ENCODE data around the gene SLC1A2. TPM values are rescaled to one million over a fixed set of nuclear protein-coding genes. Genes with fewer than 3 reads are reported as not detected.

Gene SLC1A2
- total and polyA plus RNA-seq, 2 donors (not counting 3 experiments of a cell fraction or from before 2014, with no cell fraction given) = not detected

DNA sequence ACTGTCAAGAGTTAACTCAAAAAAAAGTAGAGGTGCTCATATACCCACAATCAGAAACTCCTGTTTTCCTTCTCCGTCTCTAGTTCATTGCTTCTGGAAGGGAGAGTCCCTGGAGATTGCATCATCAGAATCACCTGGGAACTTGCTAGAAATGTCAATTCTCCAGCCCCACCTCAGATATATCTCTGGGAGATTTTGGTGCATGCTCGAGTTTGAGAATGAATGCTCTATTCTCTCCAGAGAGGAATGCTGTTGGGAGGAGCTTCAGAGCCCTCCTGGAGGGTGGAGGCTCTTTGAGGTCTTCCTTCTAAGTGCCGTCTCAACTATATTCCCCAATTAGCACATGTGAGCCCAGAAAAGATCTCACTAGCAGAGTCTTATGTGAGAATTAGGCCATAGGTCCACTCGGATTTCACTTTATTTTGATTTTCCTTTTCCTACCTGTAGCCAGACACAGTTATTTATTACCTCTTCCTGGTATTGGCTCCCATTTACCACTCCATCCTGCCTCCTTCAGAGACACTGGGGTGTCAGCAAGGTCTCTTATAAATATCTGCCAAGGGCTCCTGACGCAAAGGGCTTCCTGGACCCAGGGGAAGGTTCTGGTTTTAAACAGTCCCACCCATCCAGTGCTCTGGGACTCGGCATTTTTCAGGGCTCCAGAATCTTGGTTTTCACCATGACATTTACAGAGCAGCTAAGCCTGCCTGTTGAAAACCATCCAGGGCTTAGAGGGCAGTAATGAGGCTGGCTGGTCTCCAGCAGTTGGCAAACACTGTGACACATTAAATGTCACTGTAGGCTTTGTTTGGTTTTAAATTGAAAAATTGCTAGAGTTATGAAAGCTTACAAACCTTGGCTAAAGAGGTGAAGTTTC, 144.2 kb downstream of the SLC1A2 start:
- ChIA-PET POLR2A (no interaction called here), CTCF (interaction anchor here (0.9 to 1.5 kb wide), 2 partner anchors 7 to 12 kb away, joined by 3 read pairs; no protein-coding TSS in a partner anchor)
- H2AFZ ChIP-seq (ENCODE audit: low read depth, low read length) = no peak overlapping the region
- intact Hi-C loops (cut with micrococcal nuclease) (no loop called here), dilution Hi-C loops (cut with MboI; ENCODE audit: extremely low pct_ligation_motif_present, low sequenced_read_pairs) (no loop called here)
- FAIRE-seq (no peak), DNase-seq (ENCODE audit: low read depth, low spot score) (no peak)
- no peak overlapping the region for H3K4me2 ChIP-seq (ENCODE audit: insufficient read depth, low read length)
- TF ChIP-seq GATA2 (IDR thresholded peaks at IDR 0.05; ENCODE audit: insufficient read depth, insufficient read length, low read depth, low read length) (no peak), POLR2AphosphoS5 (IDR thresholded peaks at IDR 0.05; ENCODE audit: insufficient read depth, low read depth, low read length) (no peak), FOS (IDR thresholded peaks at IDR 0.05; ENCODE audit: borderline replicate concordance, insufficient read depth, low read length) (no peak), JUN (IDR thresholded peaks at IDR 0.05; ENCODE audit: borderline replicate concordance, insufficient read depth, insufficient read length, low read depth) (no peak), EZH2 (IDR thresholded peaks at IDR 0.05; ENCODE audit: borderline replicate concordance, low read depth, low read length, severe bottlenecking) (no peak), MYC (IDR thresholded peaks at IDR 0.05; ENCODE audit: low read depth, low read length) (no peak), POLR2A (IDR thresholded peaks at IDR 0.05; ENCODE audit: low read depth, low read length) (no peak)
- TF ChIP-seq, protein P1, sequence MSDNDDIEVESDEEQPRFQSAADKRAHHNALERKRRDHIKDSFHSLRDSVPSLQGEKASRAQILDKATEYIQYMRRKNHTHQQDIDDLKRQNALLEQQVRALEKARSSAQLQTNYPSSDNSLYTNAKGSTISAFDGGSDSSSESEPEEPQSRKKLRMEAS (IDR thresholded peaks at IDR 0.05; ENCODE audit: insufficient read depth, insufficient read length) = no peak
- TF ChIP-seq, protein P2, sequence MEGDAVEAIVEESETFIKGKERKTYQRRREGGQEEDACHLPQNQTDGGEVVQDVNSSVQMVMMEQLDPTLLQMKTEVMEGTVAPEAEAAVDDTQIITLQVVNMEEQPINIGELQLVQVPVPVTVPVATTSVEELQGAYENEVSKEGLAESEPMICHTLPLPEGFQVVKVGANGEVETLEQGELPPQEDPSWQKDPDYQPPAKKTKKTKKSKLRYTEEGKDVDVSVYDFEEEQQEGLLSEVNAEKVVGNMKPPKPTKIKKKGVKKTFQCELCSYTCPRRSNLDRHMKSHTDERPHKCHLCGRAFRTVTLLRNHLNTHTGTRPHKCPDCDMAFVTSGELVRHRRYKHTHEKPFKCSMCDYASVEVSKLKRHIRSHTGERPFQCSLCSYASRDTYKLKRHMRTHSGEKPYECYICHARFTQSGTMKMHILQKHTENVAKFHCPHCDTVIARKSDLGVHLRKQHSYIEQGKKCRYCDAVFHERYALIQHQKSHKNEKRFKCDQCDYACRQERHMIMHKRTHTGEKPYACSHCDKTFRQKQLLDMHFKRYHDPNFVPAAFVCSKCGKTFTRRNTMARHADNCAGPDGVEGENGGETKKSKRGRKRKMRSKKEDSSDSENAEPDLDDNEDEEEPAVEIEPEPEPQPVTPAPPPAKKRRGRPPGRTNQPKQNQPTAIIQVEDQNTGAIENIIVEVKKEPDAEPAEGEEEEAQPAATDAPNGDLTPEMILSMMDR (IDR thresholded peaks at IDR 0.05; ENCODE audit: extremely low read depth in 1 of 2, insufficient read depth in 1 of 2, low read depth in 1 of 2, low read length in 2 of 2) = no peak
- H3K9me1 ChIP-seq (replicated peaks; ENCODE audit: control insufficient read depth, extremely low read depth, insufficient read depth, low read length) = no peaks in the 10 kb centered on the region
- H3K27ac ChIP-seq (ENCODE audit: insufficient read depth, low read depth, low read length) = no peak overlapping the region
- no peaks in the 10 kb centered on the region for H3K9me3 ChIP-seq (replicated peaks; ENCODE audit: control insufficient read depth, insufficient read depth, low read length)
- H3K4me1 ChIP-seq (ENCODE audit: control insufficient read depth, extremely low read depth, insufficient read depth, low read length) = no peaks in the 10 kb centered on the region
- H3K36me3 ChIP-seq (ENCODE audit: control insufficient read depth in 2 of 2, extremely low read depth in 1 of 2, insufficient read depth in 2 of 2, low read length in 2 of 2) = no peaks in the 10 kb centered on the region
- H3K4me3 ChIP-seq (replicated peaks in 1 of 3; ENCODE audit: insufficient read depth in 1 of 3, low read depth in 1 of 3, low read length in 3 of 3) = no peak overlapping the region
- BruUV-seq (replicated peaks) = no TSS peak
- H3K79me2 ChIP-seq (ENCODE audit: control insufficient read depth, insufficient read depth, low read length) = no peaks in the 10 kb centered on the region
- H3K27me3 ChIP-seq (ENCODE audit: control insufficient read depth in 2 of 2, insufficient read depth in 2 of 2, low read length in 2 of 2) = peaks cover 0 to 10% of the 10 kb centered on the region in 2 experiments
- no peaks in the 10 kb centered on the region for H4K20me1 ChIP-seq (replicated peaks; ENCODE audit: control insufficient read depth, extremely low read depth, insufficient read depth, low read length)
- no peak overlapping the region for H3K9ac ChIP-seq (replicated peaks; ENCODE audit: extremely low read depth, insufficient read depth, low read length)

All from endothelial cell of umbilical vein (primary cell).